Left lobe of liver (tissue), 2 donors: ENCODE measurements around the gene KEAP1. TPM values are rescaled to one million over a fixed set of nuclear protein-coding genes. Genes with fewer than 3 reads are reported as not detected.
"Not testable (repeated sequence)": the region's sequence is repeated elsewhere in the genome, so short reads cannot be mapped to it uniquely, and the experiment has no call there.

Source experiments
- ATAC-seq: fragments of 200-7000 bp; cut with Tn5 transposase; one replicate; pipeline ENCODE4 v1.9.1; 2020; ENCODE audit warnings: mild to moderate bottlenecking, moderate library complexity
- DNase-seq: peaks from one replicate; pipeline ENCODE4 v3.0.0-alpha.2; 2020; ENCODE audit warnings: low spot score
- total RNA-seq: library from RNA; stranded (reverse); gene quantifications from one replicate; pipeline ENCODE4 v1.2.1, GENCODE V29; 2021
- donor health status: DM: no; HTN: no; CAD: no; lungs with moderate emphysema.
- donor health status: DM: no; HTN: yes; CAD: no.

The KEAP1 gene
- total RNA-seq = 59.6 TPM

GRCh38 chr19:10503002-10503789 is at the start of gene KEAP1:
KEAP1 (minus strand) TSS chr19:10503356; CDS start chr19:10500033, 3,323 bp downstream.
- peak; percentile 4 for ATAC-seq
- no peak for DNase-seq

- ATAC-seq (peak; percentile 32), DNase-seq (no peak)
These were observed 49.4 kb upstream of the KEAP1 start for GRCh38 chr19:10552510-10553053.

- DNase-seq = no peak
- ATAC-seq = peak; percentile 56
These were observed 48.6 kb upstream of the KEAP1 start for GRCh38 chr19:10551698-10552301.

GRCh38 chr19:10551006-10551405 is 47.9 kb upstream of the KEAP1 start:
- not testable (repeated sequence) for DNase-seq, ATAC-seq

GRCh38 chr19:10550336-10550735 is 47.2 kb upstream of the KEAP1 start:
- DNase-seq = no peak
- no peak for ATAC-seq

GRCh38 chr19:10549733-10550132 is 46.6 kb upstream of the KEAP1 start:
- DNase-seq (no peak), ATAC-seq (no peak)

- ATAC-seq (no peak), DNase-seq (no peak)
These were observed 45.7 kb upstream of the KEAP1 start for GRCh38 chr19:10548746-10549276.

- DNase-seq (no peak), ATAC-seq (no peak)
These were observed 43.7 kb upstream of the KEAP1 start for GRCh38 chr19:10546817-10547216.

- peak; percentile 35 for ATAC-seq
- DNase-seq = peak; percentile 65
These were observed 41.6 kb upstream of the KEAP1 start for GRCh38 chr19:10544753-10545251.

GRCh38 chr19:10544242-10544752 is 41.1 kb upstream of the KEAP1 start:
- peak; percentile 69 for ATAC-seq
- peak; percentile 70 for DNase-seq

GRCh38 chr19:10543420-10544241 is 40.5 kb upstream of the KEAP1 start, which contains the start of gene ATG4D:
ATG4D (plus strand) TSS chr19:10543904; CDS start chr19:10544091, 187 bp downstream.
- ATAC-seq (peak; percentile 85), DNase-seq (peak; percentile 90)

- ATAC-seq = no peak
- no peak for DNase-seq
These were observed 39.9 kb upstream of the KEAP1 start for GRCh38 chr19:10543059-10543419.

- DNase-seq = not testable (repeated sequence)
These were observed 35.9 kb upstream of the KEAP1 start for GRCh38 chr19:10539016-10539415.

GRCh38 chr19:10538204-10538983 is 35.2 kb upstream of the KEAP1 start:
- DNase-seq (no peak), ATAC-seq (no peak)

More at GRCh38 chr19:10539016-10539415, 35.9 kb upstream of the KEAP1 start:
- ATAC-seq = not testable (repeated sequence)

GRCh38 chr19:10537668-10538067 is 34.5 kb upstream of the KEAP1 start:
- no peak for ATAC-seq
- DNase-seq = no peak

- no peak for ATAC-seq
These were observed 32.5 kb upstream of the KEAP1 start for GRCh38 chr19:10535613-10536012.

GRCh38 chr19:10533646-10534386 is 30.7 kb upstream of the KEAP1 start:
- ATAC-seq = no peak
- no peak for DNase-seq

More at GRCh38 chr19:10535613-10536012, 32.5 kb upstream of the KEAP1 start:
- no peak for DNase-seq

- ATAC-seq (no peak), DNase-seq (no peak)
These were observed 29.3 kb upstream of the KEAP1 start for GRCh38 chr19:10532457-10532856.

- not testable (repeated sequence) for DNase-seq, ATAC-seq
These were observed 23.7 kb upstream of the KEAP1 start for GRCh38 chr19:10526887-10527286.
